ENCODE results near the gene BMPER. TPM values are rescaled to one million over a fixed set of nuclear protein-coding genes. Genes with fewer than 3 reads are reported as not detected.

Gene BMPER
- total and polyA plus RNA-seq, 7 experiments from 2014 or later: 0.37 to 0.81 (median 0.44) TPM; not detected in 4

- DNase-seq (no peak), ATAC-seq (no peak)
- H3K9me3 Mint-ChIP-seq: no peaks in the 10 kb centered on the region
- no peaks in the 10 kb centered on the region for H3K27me3 ChIP-seq (ENCODE audit: control insufficient read depth in 2 of 2, insufficient read depth in 2 of 2, low read length in 2 of 2)
- intact Hi-C loops (cut with micrococcal nuclease): no loop called here
- no peaks in the 10 kb centered on the region for H3K4me1 ChIP-seq (ENCODE audit: control insufficient read depth in 2 of 2, insufficient read depth in 2 of 2, low read length in 2 of 2)
- peaks cover 1 to 22% (median 15%) of the 10 kb centered on the region in 5 donors for H3K27me3 Mint-ChIP-seq
- no peak overlapping the region for H3K27ac ChIP-seq (ENCODE audit: low read depth, low read length)
- no peak overlapping the region for H3K4me3 Mint-ChIP-seq
- H3K4me3 ChIP-seq (ENCODE audit: low read length): no peak overlapping the region
- H3K9me3 ChIP-seq (ENCODE audit: control insufficient read depth in 2 of 3, low read length in 3 of 3): no peaks in the 10 kb centered on the region
- POLR2A ChIA-PET: no interaction called here
- no peaks in the 10 kb centered on the region for H3K4me1 Mint-ChIP-seq
- H3K27ac Mint-ChIP-seq: no peak overlapping the region
- CTCF ChIA-PET: no interaction called here
- no peaks in the 10 kb centered on the region for H3K36me3 ChIP-seq (ENCODE audit: control insufficient read depth in 2 of 3, insufficient read depth in 3 of 3, low read length in 3 of 3)
- H3K36me3 Mint-ChIP-seq: no peaks in the 10 kb centered on the region
These were observed 23.1 kb upstream of the BMPER start for GRCh38 chr7:33882040-33882837.

- Mint-ChIP-seq H3K4me1 (no peaks in the 10 kb centered on the region), H3K27ac (no peak overlapping the region), H3K27me3 (peaks cover 1 to 22% (median 15%) of the 10 kb centered on the region in 5 donors), H3K9me3 (no peaks in the 10 kb centered on the region), H3K36me3 (no peaks in the 10 kb centered on the region), H3K4me3 (no peak overlapping the region)
- H3K4me3 ChIP-seq (ENCODE audit: low read length): no peak overlapping the region
- CTCF ChIA-PET: no interaction called here
- no peaks in the 10 kb centered on the region for H3K36me3 ChIP-seq (ENCODE audit: control insufficient read depth in 2 of 3, insufficient read depth in 3 of 3, low read length in 3 of 3)
- POLR2A ChIA-PET: no interaction called here
- DNase-seq: no peak
- intact Hi-C loops (cut with micrococcal nuclease): no loop called here
- no peaks in the 10 kb centered on the region for H3K27me3 ChIP-seq (ENCODE audit: control insufficient read depth in 2 of 2, insufficient read depth in 2 of 2, low read length in 2 of 2)
- ATAC-seq: no peak
- no peaks in the 10 kb centered on the region for H3K9me3 ChIP-seq (ENCODE audit: control insufficient read depth in 2 of 3, low read length in 3 of 3)
- no peak overlapping the region for H3K27ac ChIP-seq (ENCODE audit: low read depth, low read length)
- H3K4me1 ChIP-seq (ENCODE audit: control insufficient read depth in 2 of 2, insufficient read depth in 2 of 2, low read length in 2 of 2): no peaks in the 10 kb centered on the region
These were observed 22.2 kb upstream of the BMPER start for GRCh38 chr7:33882950-33883670.

DNA sequence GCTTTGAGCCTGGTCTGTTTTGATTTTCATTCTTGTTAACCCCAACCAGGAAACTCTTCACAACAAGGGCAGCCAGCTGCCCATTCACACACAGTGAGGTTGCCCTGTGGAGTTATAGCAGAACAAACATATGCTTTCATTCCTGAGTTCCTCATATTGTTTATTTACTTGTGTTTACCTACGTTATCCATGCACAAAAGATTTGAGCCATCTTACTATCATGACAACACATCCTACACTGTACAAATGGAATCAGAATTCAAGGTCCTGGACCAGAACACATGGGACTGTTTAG lies 21.7 kb upstream of the BMPER start:
- ChIA-PET CTCF (no interaction called here), POLR2A (no interaction called here)
- intact Hi-C loops (cut with micrococcal nuclease): no loop called here
- Histone ChIP-seq H3K4me3 (ENCODE audit: low read length) (no peak overlapping the region), H3K27ac (ENCODE audit: low read depth, low read length) (no peak overlapping the region), H3K27me3 (ENCODE audit: control insufficient read depth in 2 of 2, insufficient read depth in 2 of 2, low read length in 2 of 2) (no peaks in the 10 kb centered on the region), H3K9me3 (ENCODE audit: control insufficient read depth in 2 of 3, low read length in 3 of 3) (no peaks in the 10 kb centered on the region), H3K4me1 (ENCODE audit: control insufficient read depth in 2 of 2, insufficient read depth in 2 of 2, low read length in 2 of 2) (no peaks in the 10 kb centered on the region), H3K36me3 (ENCODE audit: control insufficient read depth in 2 of 3, insufficient read depth in 3 of 3, low read length in 3 of 3) (no peaks in the 10 kb centered on the region)
- Mint-ChIP-seq H3K36me3 (no peaks in the 10 kb centered on the region), H3K4me1 (no peaks in the 10 kb centered on the region), H3K27me3 (peaks cover 1 to 22% (median 15%) of the 10 kb centered on the region in 5 donors), H3K27ac (no peak overlapping the region), H3K4me3 (no peak overlapping the region), H3K9me3 (no peaks in the 10 kb centered on the region)
- DNase-seq: no peak
- no peak for ATAC-seq

DNA sequence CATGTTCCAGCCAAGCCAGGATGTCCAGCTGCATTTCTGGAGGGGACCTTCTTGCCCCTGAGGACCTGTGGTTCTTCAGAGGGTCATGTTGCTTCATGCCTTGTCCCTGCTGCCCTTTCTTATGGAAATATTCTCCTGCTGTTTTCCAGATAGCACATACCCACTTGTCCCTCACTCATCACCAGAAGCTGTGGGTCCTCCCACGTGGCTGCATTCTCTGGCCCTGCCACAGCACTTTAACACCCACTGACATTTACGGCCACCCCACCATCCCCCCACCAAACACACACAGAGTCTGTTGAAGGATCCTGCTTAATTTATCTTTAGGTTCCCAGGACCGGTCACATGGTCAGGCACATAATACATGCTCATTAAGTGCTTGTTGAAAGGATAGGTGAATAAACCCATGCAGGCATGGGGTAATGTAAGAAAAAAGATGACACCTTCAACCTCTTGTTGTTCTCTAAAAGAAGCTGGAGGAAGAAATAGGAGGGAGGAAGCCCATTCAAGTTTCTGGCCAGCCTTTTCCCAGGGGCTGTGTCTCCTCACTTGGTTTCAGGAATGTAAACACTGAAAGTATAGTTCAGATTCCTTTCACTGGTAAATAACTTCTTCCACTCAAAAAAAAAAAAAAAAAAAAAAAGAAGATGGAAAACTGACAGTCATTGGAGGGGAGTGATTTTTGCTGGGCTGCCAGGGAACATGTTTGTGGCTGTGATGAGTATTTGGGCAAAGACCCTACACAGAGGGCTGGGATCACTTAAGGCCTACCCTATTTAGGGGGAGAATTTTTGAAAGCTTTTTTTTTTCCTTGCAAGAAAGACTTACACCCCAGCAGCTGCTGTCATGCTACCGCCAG lies 19.8 kb upstream of the BMPER start:
- no peak overlapping the region for H3K4me3 Mint-ChIP-seq
- peaks cover 1 to 22% (median 15%) of the 10 kb centered on the region in 5 donors for H3K27me3 Mint-ChIP-seq
- POLR2A ChIA-PET: no interaction called here
- no peaks in the 10 kb centered on the region for H3K4me1 Mint-ChIP-seq
- intact Hi-C loops (cut with micrococcal nuclease): no loop called here
- no peak overlapping the region for H3K4me3 ChIP-seq (ENCODE audit: low read length)
- no peaks in the 10 kb centered on the region for H3K9me3 ChIP-seq (ENCODE audit: control insufficient read depth in 2 of 3, low read length in 3 of 3)
- ATAC-seq (no peak), DNase-seq (no peak)
- CTCF ChIA-PET: interaction anchor here (1.1 kb wide), 1 partner anchor 10 kb away, joined by 3 read pairs; no protein-coding TSS in a partner anchor
- H3K4me1 ChIP-seq (ENCODE audit: control insufficient read depth in 2 of 2, insufficient read depth in 2 of 2, low read length in 2 of 2): no peaks in the 10 kb centered on the region
- no peak overlapping the region for H3K27ac Mint-ChIP-seq
- H3K36me3 Mint-ChIP-seq: no peaks in the 10 kb centered on the region
- no peak overlapping the region for H3K27ac ChIP-seq (ENCODE audit: low read depth, low read length)
- no peaks in the 10 kb centered on the region for H3K36me3 ChIP-seq (ENCODE audit: control insufficient read depth in 2 of 3, insufficient read depth in 3 of 3, low read length in 3 of 3)
- no peaks in the 10 kb centered on the region for H3K9me3 Mint-ChIP-seq
- H3K27me3 ChIP-seq (ENCODE audit: control insufficient read depth in 2 of 2, insufficient read depth in 2 of 2, low read length in 2 of 2): no peaks in the 10 kb centered on the region

DNA sequence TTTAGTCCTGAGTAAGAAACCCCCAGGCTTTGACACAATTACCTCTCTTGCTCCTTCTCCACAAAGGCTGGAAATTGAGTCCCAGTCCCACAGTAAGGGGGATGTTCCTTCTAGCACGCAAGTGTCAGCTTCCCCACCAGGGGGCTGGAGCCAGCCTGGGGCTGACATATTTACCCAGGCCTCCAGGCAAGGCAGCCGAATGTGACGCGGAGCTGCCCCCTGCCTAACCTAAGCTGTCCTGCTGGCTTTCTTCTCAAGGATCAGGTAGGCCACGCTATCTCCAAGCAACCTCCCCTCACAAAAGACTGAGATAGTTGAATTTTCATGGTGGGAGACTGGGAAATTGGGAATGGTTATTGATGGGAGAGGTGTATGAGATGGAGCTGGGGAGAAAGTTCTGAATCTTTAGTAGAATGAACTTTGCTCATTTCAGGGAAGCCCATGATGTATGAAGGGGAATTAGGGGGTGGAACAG lies 19.2 kb upstream of the BMPER start:
- ChIA-PET POLR2A (no interaction called here), CTCF (interaction anchor here (1.1 kb wide), 1 partner anchor 9 kb away, joined by 3 read pairs; no protein-coding TSS in a partner anchor)
- Mint-ChIP-seq H3K9me3 (no peaks in the 10 kb centered on the region), H3K36me3 (no peaks in the 10 kb centered on the region), H3K4me3 (no peak overlapping the region), H3K27me3 (peaks cover 1 to 19% (median 15%) of the 10 kb centered on the region in 5 donors), H3K4me1 (no peaks in the 10 kb centered on the region), H3K27ac (no peak overlapping the region)
- intact Hi-C loops (cut with micrococcal nuclease): no loop called here
- Histone ChIP-seq H3K27me3 (ENCODE audit: control insufficient read depth in 2 of 2, insufficient read depth in 2 of 2, low read length in 2 of 2) (no peaks in the 10 kb centered on the region), H3K9me3 (ENCODE audit: control insufficient read depth in 2 of 3, low read length in 3 of 3) (no peaks in the 10 kb centered on the region), H3K4me3 (ENCODE audit: low read length) (no peak overlapping the region), H3K36me3 (ENCODE audit: control insufficient read depth in 2 of 3, insufficient read depth in 3 of 3, low read length in 3 of 3) (no peaks in the 10 kb centered on the region), H3K27ac (ENCODE audit: low read depth, low read length) (no peak overlapping the region), H3K4me1 (ENCODE audit: control insufficient read depth in 2 of 2, insufficient read depth in 2 of 2, low read length in 2 of 2) (no peaks in the 10 kb centered on the region)
- no peak for ATAC-seq
- DNase-seq: no peak

DNA sequence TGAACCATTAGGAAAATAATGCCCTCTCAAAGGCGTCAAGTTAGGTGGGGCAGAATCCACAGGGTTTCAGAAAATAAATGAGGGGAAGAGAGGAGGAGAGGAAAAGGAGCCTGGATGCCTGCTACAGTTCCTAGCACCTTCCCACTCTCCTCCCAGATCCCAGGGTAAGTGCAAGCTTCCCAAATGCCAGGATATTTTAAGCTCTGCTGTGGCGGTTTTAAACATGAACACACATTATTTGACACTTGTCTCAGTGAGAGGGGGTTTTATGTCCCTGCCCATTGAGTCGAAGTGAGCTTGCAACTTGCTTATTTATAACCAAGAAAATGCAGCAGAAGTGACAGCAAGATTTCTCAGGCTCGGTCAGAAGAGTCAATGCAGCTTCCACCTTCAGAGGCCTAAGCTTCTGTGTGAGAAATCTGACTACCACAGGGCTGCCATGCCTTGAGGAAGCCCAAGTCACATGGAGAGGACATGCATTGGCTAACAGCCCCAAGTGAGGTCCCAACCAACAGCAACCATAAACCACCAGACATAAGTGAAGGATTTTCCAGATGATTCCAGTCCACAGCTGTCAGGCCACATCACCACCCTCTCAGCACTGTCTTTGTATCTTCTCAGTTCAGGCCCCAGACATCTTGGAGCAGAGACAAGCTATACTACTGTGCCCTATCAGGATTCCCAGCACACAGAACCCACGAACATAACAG lies 17.9 kb upstream of the BMPER start:
- intact Hi-C loops (cut with micrococcal nuclease): no loop called here
- Histone ChIP-seq H3K36me3 (ENCODE audit: control insufficient read depth in 2 of 3, insufficient read depth in 3 of 3, low read length in 3 of 3) (no peaks in the 10 kb centered on the region), H3K4me3 (ENCODE audit: low read length) (no peak overlapping the region), H3K27ac (ENCODE audit: low read depth, low read length) (no peak overlapping the region), H3K4me1 (ENCODE audit: control insufficient read depth in 2 of 2, insufficient read depth in 2 of 2, low read length in 2 of 2) (no peaks in the 10 kb centered on the region), H3K27me3 (ENCODE audit: control insufficient read depth in 2 of 2, insufficient read depth in 2 of 2, low read length in 2 of 2) (no peaks in the 10 kb centered on the region), H3K9me3 (ENCODE audit: control insufficient read depth in 2 of 3, low read length in 3 of 3) (no peaks in the 10 kb centered on the region)
- Mint-ChIP-seq H3K27me3 (peaks cover 6 to 24% (median 18%) of the 10 kb centered on the region in 5 donors), H3K27ac (no peak overlapping the region), H3K4me1 (no peaks in the 10 kb centered on the region), H3K4me3 (no peak overlapping the region), H3K36me3 (no peaks in the 10 kb centered on the region), H3K9me3 (no peaks in the 10 kb centered on the region)
- no peak for DNase-seq
- CTCF ChIA-PET: interaction anchor here (1.7 kb wide), 1 partner anchor 44 kb away, joined by 4 read pairs; no protein-coding TSS in a partner anchor
- ATAC-seq: no peak
- POLR2A ChIA-PET: no interaction called here

All from naive thymus-derived CD4-positive, alpha-beta T cell (primary cell).